K562 (cell line): ENCODE measurements around the gene BARHL2. TPM values are rescaled to one million over a fixed set of nuclear protein-coding genes. Genes with fewer than 3 reads are reported as not detected.

Experiments used
- ATAC-seq: fragments of 200-7000 bp; cut with Tn5 transposase; 3 replicates; pipeline ENCODE4 v1.9.1; 2020; ENCODE audit warnings: moderate library complexity
- BruUV-seq: library from RNA; stranded (reverse); fragments of 400-500 nt; replicated peaks from 2 replicates; lab custom pipeline; 2021; lab: Mats Ljungman, UMichigan
- CTCF ChIA-PET: fragments of 300-600 bp; formaldehyde crosslinking; extraction: SDS; loops from one replicate; lab custom pipeline; 2021; ENCODE audit warnings: low intra/inter-chr PET ratio; lab: Yijun Ruan, JAX
- POLR2A ChIA-PET: fragments of 300-600, 350-650 bp; sonication (Branson Sonifier 250); formaldehyde crosslinking; extraction: SDS; loops from one replicate; lab custom pipeline; 2021; ENCODE audit warnings: antibody characterized with exemption, inconsistent platforms; lab: Yijun Ruan, JAX
- DNase-seq, 4 experiments: peaks; one replicate each; pipeline versions ENCODE4 v3.0.0 to v3.0.0-alpha.2; 2011 to 2018; ENCODE audit warnings: low spot score in 3 of 4, mixed read lengths in 3 of 4; ENCODE audit errors: extremely low read depth in 1 of 4
- FAIRE-seq: peaks from 2 replicates; lab custom pipeline; 2011; peaks lifted over from hg19 to GRCh38; lab: Jason Lieb, UNC
- H2AFZ ChIP-seq: 2 replicates; pipeline ENCODE4 v1.6.0; 2011; ENCODE audit warnings: low read depth, low read length, control low read depth, inconsistent platforms
- H3K27ac ChIP-seq: fragments of 200-600 bp; 3 replicates; pipeline ENCODE4 v1.8.0; 2011; ENCODE audit warnings: low read depth, mild to moderate bottlenecking, control low read depth, inconsistent platforms, low read length, moderate library complexity, mixed read lengths; ENCODE audit errors: extremely low read depth
- H3K27me3 ChIP-seq, 2 experiments: fragments of 300-600 bp in 1 of 2; 2 replicates in 1 of 2; 3 replicates in 1 of 2; pipeline versions ENCODE4 v1.6.0 to v1.8.0; 2011; ENCODE audit warnings: inconsistent platforms in 2 of 2, low read length in 2 of 2, mild to moderate bottlenecking in 1 of 2, mixed read lengths in 1 of 2, moderate library complexity in 1 of 2; ENCODE audit not compliant: control insufficient read depth in 2 of 2, insufficient read depth in 2 of 2
- H3K36me3 ChIP-seq: fragments of 300-600 bp; 3 replicates; pipeline ENCODE4 v1.8.0; 2011; ENCODE audit warnings: mild to moderate bottlenecking, low read length, inconsistent platforms; ENCODE audit not compliant: control insufficient read depth, insufficient read depth
- H3K4me1 ChIP-seq, 2 experiments: fragments of 200-600 bp in 1 of 2; replicated peaks in 1 of 2; 2 replicates in 1 of 2; 3 replicates in 1 of 2; pipeline versions ENCODE4 v1.5.1 to v1.8.0; 2011; ENCODE audit warnings: inconsistent platforms in 2 of 2, low read length in 2 of 2, mild to moderate bottlenecking in 1 of 2, mixed read lengths in 1 of 2, moderate library complexity in 1 of 2; ENCODE audit not compliant: control insufficient read depth in 2 of 2, insufficient read depth in 2 of 2
- H3K4me2 ChIP-seq: 2 replicates; pipeline ENCODE4 v1.6.1; 2011; ENCODE audit warnings: low read length, control low read depth, inconsistent platforms, mixed read lengths; ENCODE audit not compliant: insufficient read depth
- H3K4me3 ChIP-seq: fragments of 200-600 bp; sonication (generic), shearing (Covaris generic); 2 replicates; pipeline ENCODE4 v1.5.1; 2016; ENCODE audit warnings: control low read depth, inconsistent platforms
- H3K79me2 ChIP-seq: fragments of 200-600 bp; 3 replicates; pipeline ENCODE4 v1.8.0; 2011; ENCODE audit warnings: low read length, inconsistent platforms; ENCODE audit not compliant: control insufficient read depth, insufficient read depth
- H3K9ac ChIP-seq, 2 experiments: 2 replicates each; pipeline versions ENCODE4 v1.6.0 to v1.6.1; 2011; ENCODE audit warnings: low read depth in 2 of 2, low read length in 2 of 2, control low read depth in 1 of 2, inconsistent platforms in 1 of 2, mild to moderate bottlenecking in 1 of 2, mixed read lengths in 1 of 2; ENCODE audit not compliant: insufficient read depth in 1 of 2
- H3K9me1 ChIP-seq: one replicate; pipeline ENCODE4 v1.6.0; 2011; ENCODE audit warnings: inconsistent platforms, mild to moderate bottlenecking, low read length, moderate library complexity; ENCODE audit not compliant: control insufficient read depth, insufficient read depth
- H3K9me3 ChIP-seq: replicated peaks from 2 replicates; pipeline ENCODE4 v1.5.1; 2011; ENCODE audit warnings: low read depth, low read length, inconsistent platforms; ENCODE audit not compliant: control insufficient read depth, insufficient read depth
- H4K20me1 ChIP-seq: replicated peaks from 2 replicates; pipeline ENCODE4 v1.6.1; 2011; ENCODE audit warnings: low read length, inconsistent platforms, mixed read lengths; ENCODE audit not compliant: control insufficient read depth, insufficient read depth
- CTCFL ChIP-seq: IDR thresholded peaks from 2 replicates; pipeline ENCODE4 v1.6.1; 2011; ENCODE audit warnings: borderline replicate concordance, low read depth, mild to moderate bottlenecking, moderate library complexity, low read length; ENCODE audit not compliant: insufficient read depth, poor library complexity, severe bottlenecking
- HMG20B ChIP-seq: fragments of 250-450 bp; sonication (Bioruptor Pico); IDR thresholded peaks from 2 replicates; pipeline ENCODE4 v1.5.0; 2021; ENCODE audit warnings: mild to moderate bottlenecking
- PBX2 ChIP-seq, 2 experiments: IDR thresholded peaks in 1 of 2; conservative IDR thresholded peaks in 1 of 2; 2 replicates each; pipeline ENCODE4 v1.6.1; 2016; ENCODE audit warnings: low read depth in 2 of 2, mild to moderate bottlenecking in 1 of 2, missing compliant biosample characterization in 1 of 2, missing genetic modification characterization in 1 of 2, moderate library complexity in 1 of 2
- SAFB ChIP-seq: fragments of 200-400 bp; formaldehyde crosslinking; IDR thresholded peaks from 2 replicates; pipeline ENCODE4 v1.6.1; 2017; ENCODE audit warnings: low read depth, low read length, borderline replicate concordance
- ZNF175 ChIP-seq: fragments of 200-800 bp; sonication (Bioruptor generic); IDR thresholded peaks from 2 replicates; pipeline ENCODE4 v1.6.1; 2016; ENCODE audit warnings: low read depth, mild to moderate bottlenecking, missing genetic modification characterization, missing compliant biosample characterization
- in situ Hi-C: fragments of 300-500 bp; cut with MboI; formaldehyde crosslinking; loops from 4 replicates; pipeline ENCODE4 v1.15.0; 2018; ENCODE audit warnings: inconsistent platforms, mixed read lengths
- intact Hi-C: fragments of 100-400 bp; cut with micrococcal nuclease; formaldehyde crosslinking; loops from 2 replicates; pipeline ENCODE4 v1.14.2; 2022
- polyA plus RNA-seq, 8 experiments: library from polyadenylated mRNA; depleted of rRNA in 4 of 8; stranded (reverse) in 5 of 8; unstranded in 3 of 8; fragments of >200 nt; fragmentation: Nextera tagmentation in 2 of 8; fragmentation: Illumina TruSeq in 1 of 8; extraction: Ambion mirVana in 2 of 8; extraction: Trizol in 1 of 8; gene quantifications; 2 replicates each; pipeline versions ENCODE4 v1.2.1 to v1.2.3, GENCODE V29; 2011 to 2014; ENCODE audit warnings: inconsistent platforms in 1 of 8, missing spikeins in 1 of 8
- total RNA-seq, 7 experiments: library from RNA; depleted of rRNA in 6 of 7; stranded (reverse); fragments of >200 nt in 6 of 7; fragmentation: Illumina TruSeq in 2 of 7; extraction: Trizol in 2 of 7; gene quantifications; 2 replicates each; pipeline versions ENCODE4 v1.2.1 to v1.2.3, GENCODE V29; 2011 to 2021; ENCODE audit warnings: low replicate concordance in 1 of 7

Gene BARHL2
- total and polyA plus RNA-seq, 9 of the 15 experiments (the other 6 are each of a cell fraction or from before 2014, with no cell fraction given), result 0.06 to 0.11 (median 0.09) TPM; not detected in 6

GRCh38 chr1:90748668-90749067, 31.6 kb upstream of the BARHL2 start:
- no peak overlapping the region for H3K27ac ChIP-seq
- H3K9me3 ChIP-seq, result no peaks in the 10 kb centered on the region
- peak overlapping the region; percentile 60 for H2AFZ ChIP-seq
- no peaks in the 10 kb centered on the region for H3K79me2 ChIP-seq
- DNase-seq, result no peak
- H3K9ac ChIP-seq, result no peak overlapping the region
- FAIRE-seq, result no peak
- no peaks in the 10 kb centered on the region for H3K9me1 ChIP-seq
- POLR2A ChIA-PET, result no interaction called here
- ATAC-seq, result no peak
- TF ChIP-seq PBX2 (CRISPR knock-in tag; IDR thresholded peaks at IDR 0.05; ENCODE audit: low read depth) (no peak), PBX2 (tag; conservative IDR thresholded peaks at IDR 0.05; ENCODE audit: low read depth) (no peak), ZNF175 (CRISPR knock-in tag) (no peak), SAFB (no peak), CTCFL (no peak), HMG20B (CRISPR knock-in tag) (no peak)
- TF ChIP-seq, all 486 proteins: peak for 0
- Histone ChIP-seq H3K4me3 (no peak overlapping the region), H3K4me1 (peaks cover 0 to 13% of the 10 kb centered on the region in 2 experiments; a peak in 3 of 5 replicates), H3K4me2 (no peak overlapping the region), H3K36me3 (no peaks in the 10 kb centered on the region), H3K27me3 (no peaks in the 10 kb centered on the region), H4K20me1 (no peaks in the 10 kb centered on the region)
- intact Hi-C loops (no loop called here), in situ Hi-C loops (no loop called here)
- CTCF ChIA-PET, result no interaction called here
- no TSS peak for BruUV-seq
